Neural progenitor cell (in vitro differentiated cells): Measurements from ENCODE around the gene PARD3B. TPM values are rescaled to one million over a fixed set of nuclear protein-coding genes. Genes with fewer than 3 reads are reported as not detected.

ENCODE experiments used
- DNase-seq: peaks from one replicate; pipeline ENCODE4 v3.0.0-alpha.2; 2016; ENCODE audit warnings: low spot score
- H2AFZ ChIP-seq: fragments of 200-600 bp; sonication (generic); replicated peaks from 2 replicates; pipeline ENCODE4 v1.6.1; 2016; ENCODE audit warnings: antibody characterized with exemption
- H3F3A ChIP-seq: fragments of 200-600 bp; sonication (generic); 2 replicates; pipeline ENCODE4 v1.6.1; 2016; ENCODE audit warnings: antibody characterized with exemption, low read depth
- H3K27ac ChIP-seq: fragments of 200-600 bp; sonication (generic); 2 replicates; pipeline ENCODE4 v1.5.1; 2016; ENCODE audit warnings: mild to moderate bottlenecking
- H3K27me3 ChIP-seq: fragments of 200-600 bp; sonication (generic); 2 replicates; pipeline ENCODE4 v1.6.1; 2016; ENCODE audit warnings: mild to moderate bottlenecking, moderate library complexity
- H3K36me3 ChIP-seq: fragments of 200-600 bp; sonication (generic); 2 replicates; pipeline ENCODE4 v1.5.1; 2016
- H3K4me1 ChIP-seq: fragments of 200-600 bp; sonication (generic); 2 replicates; pipeline ENCODE4 v1.6.1; 2016; ENCODE audit warnings: mixed run types
- H3K4me2 ChIP-seq: fragments of 200-600 bp; sonication (generic); 2 replicates; pipeline ENCODE4 v1.6.1; 2016
- H3K4me3 ChIP-seq: fragments of 200-600 bp; sonication (generic); 2 replicates; pipeline ENCODE4 v1.5.1; 2016
- H3K79me2 ChIP-seq: fragments of 200-600 bp; sonication (generic); 2 replicates; pipeline ENCODE4 v1.6.1; 2016; ENCODE audit warnings: low read depth
- H3K9ac ChIP-seq: fragments of 200-600 bp; sonication (generic); 2 replicates; pipeline ENCODE4 v1.6.1; 2016
- H3K9me3 ChIP-seq: fragments of 200-600 bp; sonication (generic); 2 replicates; pipeline ENCODE4 v1.5.1; 2016; ENCODE audit warnings: low read depth
- H4K20me1 ChIP-seq: fragments of 200-600 bp; sonication (generic); 2 replicates; pipeline ENCODE4 v1.6.1; 2016; ENCODE audit warnings: low read depth
- H3K27ac Mint-ChIP-seq: 3 replicates; pipeline ENCODE4 v1.8.0; 2021; ENCODE audit warnings: mixed read lengths
- H3K27me3 Mint-ChIP-seq: 2 replicates; pipeline ENCODE4 v1.8.0; 2022; ENCODE audit warnings: low read depth, mild to moderate bottlenecking, inconsistent platforms, moderate library complexity, mixed read lengths; ENCODE audit not compliant: insufficient read depth
- H3K36me3 Mint-ChIP-seq: 3 replicates; pipeline ENCODE4 v1.8.0; 2021; ENCODE audit warnings: mixed read lengths
- H3K4me1 Mint-ChIP-seq: 3 replicates; pipeline ENCODE4 v1.8.0; 2021; ENCODE audit warnings: mixed read lengths
- H3K4me3 Mint-ChIP-seq: 3 replicates; pipeline ENCODE4 v1.8.0; 2021; ENCODE audit warnings: mild to moderate bottlenecking, moderate library complexity, mixed read lengths
- H3K9me3 Mint-ChIP-seq: 3 replicates; pipeline ENCODE4 v1.8.0; 2020; ENCODE audit warnings: mixed read lengths
- CTCF ChIP-seq: fragments of 200-600 bp; sonication (generic); IDR thresholded peaks from 2 replicates; pipeline ENCODE4 v1.5.1; 2017; ENCODE audit warnings: antibody characterized with exemption, mild to moderate bottlenecking
- EZH2 ChIP-seq: fragments of 200-600 bp; sonication (generic); IDR thresholded peaks from 2 replicates; pipeline ENCODE4 v1.6.1; 2017; ENCODE audit warnings: antibody characterized with exemption, mild to moderate bottlenecking, moderate library complexity
- EZH2phosphoT487 ChIP-seq: fragments of 200-600 bp; sonication (generic); IDR thresholded peaks from 2 replicates; pipeline ENCODE4 v1.6.1; 2017; ENCODE audit warnings: antibody characterized with exemption
- total RNA-seq: library from RNA; depleted of rRNA; stranded (reverse); fragments of >200 nt; gene quantifications from 2 replicates; pipeline ENCODE4 v1.2.3, GENCODE V29; 2015; ENCODE audit warnings: low replicate concordance

PARD3B gene
- total RNA-seq, 1 donor from 2014 or later, result 8.4 TPM

- Histone ChIP-seq H3K27me3 (no peaks in the 10 kb centered on the region), H4K20me1 (no peaks in the 10 kb centered on the region), H3K27ac (no peak overlapping the region), H3K36me3 (no peaks in the 10 kb centered on the region), H3K4me1 (no peaks in the 10 kb centered on the region), H3K9me3 (no peaks in the 10 kb centered on the region), H3K9ac (no peak overlapping the region), H2AFZ (no peak overlapping the region), H3K4me3 (no peak overlapping the region), H3F3A (no peaks in the 10 kb centered on the region), H3K79me2 (no peaks in the 10 kb centered on the region), H3K4me2 (no peak overlapping the region)
- H3K4me1 Mint-ChIP-seq, result no peaks in the 10 kb centered on the region
- H3K27me3 Mint-ChIP-seq, result no peaks in the 10 kb centered on the region
- no peak overlapping the region for H3K4me3 Mint-ChIP-seq
- no peak overlapping the region for H3K27ac Mint-ChIP-seq
- H3K36me3 Mint-ChIP-seq, result peaks cover 2% of the 10 kb centered on the region
- H3K9me3 Mint-ChIP-seq, result no peaks in the 10 kb centered on the region
- no peak for DNase-seq
- TF ChIP-seq EZH2phosphoT487 (no peak), EZH2 (no peak), CTCF (no peak)
Observed at GRCh38 chr2:205235434-205235833, 690.2 kb downstream of the PARD3B start.

GRCh38 chr2:205237524-205237923 is 692.2 kb downstream of the PARD3B start:
- Histone ChIP-seq H3K27me3 (no peaks in the 10 kb centered on the region), H4K20me1 (no peaks in the 10 kb centered on the region), H3K9me3 (no peaks in the 10 kb centered on the region), H3K36me3 (no peaks in the 10 kb centered on the region), H3K9ac (no peak overlapping the region), H3K4me1 (no peaks in the 10 kb centered on the region), H3K27ac (no peak overlapping the region), H3K4me3 (no peak overlapping the region), H2AFZ (no peak overlapping the region), H3K79me2 (no peaks in the 10 kb centered on the region), H3K4me2 (no peak overlapping the region), H3F3A (no peaks in the 10 kb centered on the region)
- Mint-ChIP-seq H3K4me3 (no peak overlapping the region), H3K27ac (no peak overlapping the region), H3K9me3 (no peaks in the 10 kb centered on the region), H3K4me1 (peaks cover 4% of the 10 kb centered on the region), H3K27me3 (no peaks in the 10 kb centered on the region), H3K36me3 (peaks cover 2% of the 10 kb centered on the region)
- DNase-seq, result no peak
- TF ChIP-seq CTCF (peak; percentile 38), EZH2 (no peak), EZH2phosphoT487 (no peak)

GRCh38 chr2:205245001-205245400 is 699.7 kb downstream of the PARD3B start:
- H3K4me1 Mint-ChIP-seq, result peaks cover 12% of the 10 kb centered on the region
- H3K4me1 ChIP-seq, result no peaks in the 10 kb centered on the region
- no peak for TF ChIP-seq EZH2phosphoT487
- TF ChIP-seq CTCF, result no peak
- TF ChIP-seq EZH2, result no peak
- H3K4me3 ChIP-seq, result no peak overlapping the region
- no peaks in the 10 kb centered on the region for H3K9me3 Mint-ChIP-seq
- H3K27ac ChIP-seq, result no peak overlapping the region
- H3K27me3 ChIP-seq, result no peaks in the 10 kb centered on the region
- no peaks in the 10 kb centered on the region for H3K27me3 Mint-ChIP-seq
- no peaks in the 10 kb centered on the region for H3K79me2 ChIP-seq
- H3K4me2 ChIP-seq, result no peak overlapping the region
- H3F3A ChIP-seq, result no peaks in the 10 kb centered on the region
- H3K36me3 Mint-ChIP-seq, result no peaks in the 10 kb centered on the region
- no peak overlapping the region for H3K9ac ChIP-seq
- H3K4me3 Mint-ChIP-seq, result no peak overlapping the region
- DNase-seq, result no peak
- no peaks in the 10 kb centered on the region for H4K20me1 ChIP-seq
- H3K36me3 ChIP-seq, result no peaks in the 10 kb centered on the region
- H3K27ac Mint-ChIP-seq, result no peak overlapping the region
- no peak overlapping the region for H2AFZ ChIP-seq
- H3K9me3 ChIP-seq, result no peaks in the 10 kb centered on the region
